Liver (tissue), 3 donors: ENCODE results near the gene ERBB4.

Experiments used
- EGR1 ChIP-seq, 2 donors: IDR thresholded peaks; 2 replicates each; pipeline ENCODE4 v1.6.1; 2016 to 2018; ENCODE audit warnings: antibody characterized with exemption in 2 of 2, low read depth in 2 of 2
- FOXA1 ChIP-seq: IDR thresholded peaks from 2 replicates; pipeline ENCODE4 v1.6.1; 2016; ENCODE audit warnings: antibody characterized with exemption
- GABPA ChIP-seq, 2 donors: IDR thresholded peaks in 1 of 2; conservative IDR thresholded peaks in 1 of 2; 2 replicates each; pipeline ENCODE4 v1.6.1; 2016; ENCODE audit warnings: antibody characterized with exemption in 2 of 2, mild to moderate bottlenecking in 1 of 2, moderate library complexity in 1 of 2
- JUND ChIP-seq, 2 donors: IDR thresholded peaks; 2 replicates each; pipeline ENCODE4 v1.6.1; 2016; ENCODE audit warnings: antibody characterized with exemption in 2 of 2
- NR2F2 ChIP-seq: IDR thresholded peaks from 2 replicates; pipeline ENCODE4 v1.6.1; 2016; ENCODE audit warnings: antibody characterized with exemption
- RAD21 ChIP-seq, 2 donors: IDR thresholded peaks; 2 replicates each; pipeline ENCODE4 v1.6.1; 2016; ENCODE audit warnings: antibody characterized with exemption in 2 of 2, mild to moderate bottlenecking in 2 of 2
- SP1 ChIP-seq: IDR thresholded peaks from 2 replicates; pipeline ENCODE4 v1.6.1; 2018; ENCODE audit warnings: antibody characterized with exemption, mild to moderate bottlenecking
- TAF1 ChIP-seq: conservative IDR thresholded peaks from 2 replicates; pipeline ENCODE4 v1.6.1; 2016; ENCODE audit warnings: antibody characterized with exemption, mild to moderate bottlenecking
- YY1 ChIP-seq: IDR thresholded peaks from 2 replicates; pipeline ENCODE4 v1.6.1; 2016; ENCODE audit warnings: antibody characterized with exemption, mild to moderate bottlenecking
- TF ChIP-seq, protein P1 (sequence below): fragments of 150-350 bp; IDR thresholded peaks from 2 replicates; pipeline ENCODE4 v1.5.1; 2017; ENCODE audit warnings: improper control_type of control experiment, low read depth, low read length; ENCODE audit not compliant: missing input control
- TF ChIP-seq, protein P2 (sequence below): IDR thresholded peaks from 2 replicates; pipeline ENCODE4 v1.6.1; 2016; ENCODE audit warnings: antibody characterized with exemption
- TF ChIP-seq, protein P3 (sequence below): IDR thresholded peaks from 2 replicates; pipeline ENCODE4 v1.6.1; 2016; ENCODE audit warnings: antibody characterized with exemption, mild to moderate bottlenecking
- TF ChIP-seq, protein P4 (sequence below): IDR thresholded peaks from 2 replicates; pipeline ENCODE4 v1.6.1; 2016; ENCODE audit warnings: antibody characterized with exemption
- TF ChIP-seq, protein P5 (sequence below): IDR thresholded peaks from 2 replicates; pipeline ENCODE4 v1.6.1; 2016; ENCODE audit warnings: antibody characterized with exemption
- donor health status: healthy.
- donor health status: healthy.

DNA sequence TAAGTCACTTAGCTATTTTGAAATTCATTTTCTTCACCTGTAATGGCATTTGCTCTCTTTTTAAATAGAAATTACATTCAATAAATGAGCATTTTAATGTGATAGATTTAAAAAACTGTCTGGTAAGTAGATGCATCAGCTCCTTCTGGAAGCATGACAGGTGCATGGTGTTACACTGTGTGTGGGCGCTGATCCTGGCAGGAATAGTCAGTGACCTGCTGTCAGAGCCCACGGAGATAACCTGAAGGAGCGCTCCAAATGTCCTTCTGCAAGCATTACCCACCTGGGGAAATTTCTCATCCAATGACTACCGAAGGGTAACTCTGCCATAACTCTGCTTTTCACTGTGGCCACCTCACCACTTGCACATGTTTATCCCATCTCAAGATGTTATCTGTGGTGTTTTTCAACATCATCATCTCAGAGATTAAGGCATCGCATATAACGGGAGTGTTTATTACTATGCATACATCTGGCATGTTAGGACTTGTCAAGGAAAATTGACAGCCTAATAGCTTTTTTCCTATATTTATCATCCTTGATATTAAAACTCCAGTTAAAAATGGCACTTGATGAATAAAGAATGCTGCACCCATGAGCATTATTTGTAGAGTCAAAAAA, 637.3 kb downstream of the ERBB4 start:
- TF ChIP-seq, protein P1, sequence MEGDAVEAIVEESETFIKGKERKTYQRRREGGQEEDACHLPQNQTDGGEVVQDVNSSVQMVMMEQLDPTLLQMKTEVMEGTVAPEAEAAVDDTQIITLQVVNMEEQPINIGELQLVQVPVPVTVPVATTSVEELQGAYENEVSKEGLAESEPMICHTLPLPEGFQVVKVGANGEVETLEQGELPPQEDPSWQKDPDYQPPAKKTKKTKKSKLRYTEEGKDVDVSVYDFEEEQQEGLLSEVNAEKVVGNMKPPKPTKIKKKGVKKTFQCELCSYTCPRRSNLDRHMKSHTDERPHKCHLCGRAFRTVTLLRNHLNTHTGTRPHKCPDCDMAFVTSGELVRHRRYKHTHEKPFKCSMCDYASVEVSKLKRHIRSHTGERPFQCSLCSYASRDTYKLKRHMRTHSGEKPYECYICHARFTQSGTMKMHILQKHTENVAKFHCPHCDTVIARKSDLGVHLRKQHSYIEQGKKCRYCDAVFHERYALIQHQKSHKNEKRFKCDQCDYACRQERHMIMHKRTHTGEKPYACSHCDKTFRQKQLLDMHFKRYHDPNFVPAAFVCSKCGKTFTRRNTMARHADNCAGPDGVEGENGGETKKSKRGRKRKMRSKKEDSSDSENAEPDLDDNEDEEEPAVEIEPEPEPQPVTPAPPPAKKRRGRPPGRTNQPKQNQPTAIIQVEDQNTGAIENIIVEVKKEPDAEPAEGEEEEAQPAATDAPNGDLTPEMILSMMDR = no peak
- TF ChIP-seq TAF1 (no peak), FOXA1 (no peak), EGR1 (IDR thresholded peaks at IDR 0.05; ENCODE audit: low read depth in 2 of 2) (no peak), YY1 (no peak), GABPA (IDR thresholded peaks at IDR 0.05 in 1 of 2, conservative IDR thresholded peaks at IDR 0.05 in 1 of 2) (no peak), RAD21 (IDR thresholded peaks at IDR 0.05) (no peak), SP1 (no peak), NR2F2 (no peak), JUND (IDR thresholded peaks at IDR 0.05) (no peak)
- TF ChIP-seq, protein P2, sequence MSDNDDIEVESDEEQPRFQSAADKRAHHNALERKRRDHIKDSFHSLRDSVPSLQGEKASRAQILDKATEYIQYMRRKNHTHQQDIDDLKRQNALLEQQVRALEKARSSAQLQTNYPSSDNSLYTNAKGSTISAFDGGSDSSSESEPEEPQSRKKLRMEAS = no peak
- TF ChIP-seq, protein P3, sequence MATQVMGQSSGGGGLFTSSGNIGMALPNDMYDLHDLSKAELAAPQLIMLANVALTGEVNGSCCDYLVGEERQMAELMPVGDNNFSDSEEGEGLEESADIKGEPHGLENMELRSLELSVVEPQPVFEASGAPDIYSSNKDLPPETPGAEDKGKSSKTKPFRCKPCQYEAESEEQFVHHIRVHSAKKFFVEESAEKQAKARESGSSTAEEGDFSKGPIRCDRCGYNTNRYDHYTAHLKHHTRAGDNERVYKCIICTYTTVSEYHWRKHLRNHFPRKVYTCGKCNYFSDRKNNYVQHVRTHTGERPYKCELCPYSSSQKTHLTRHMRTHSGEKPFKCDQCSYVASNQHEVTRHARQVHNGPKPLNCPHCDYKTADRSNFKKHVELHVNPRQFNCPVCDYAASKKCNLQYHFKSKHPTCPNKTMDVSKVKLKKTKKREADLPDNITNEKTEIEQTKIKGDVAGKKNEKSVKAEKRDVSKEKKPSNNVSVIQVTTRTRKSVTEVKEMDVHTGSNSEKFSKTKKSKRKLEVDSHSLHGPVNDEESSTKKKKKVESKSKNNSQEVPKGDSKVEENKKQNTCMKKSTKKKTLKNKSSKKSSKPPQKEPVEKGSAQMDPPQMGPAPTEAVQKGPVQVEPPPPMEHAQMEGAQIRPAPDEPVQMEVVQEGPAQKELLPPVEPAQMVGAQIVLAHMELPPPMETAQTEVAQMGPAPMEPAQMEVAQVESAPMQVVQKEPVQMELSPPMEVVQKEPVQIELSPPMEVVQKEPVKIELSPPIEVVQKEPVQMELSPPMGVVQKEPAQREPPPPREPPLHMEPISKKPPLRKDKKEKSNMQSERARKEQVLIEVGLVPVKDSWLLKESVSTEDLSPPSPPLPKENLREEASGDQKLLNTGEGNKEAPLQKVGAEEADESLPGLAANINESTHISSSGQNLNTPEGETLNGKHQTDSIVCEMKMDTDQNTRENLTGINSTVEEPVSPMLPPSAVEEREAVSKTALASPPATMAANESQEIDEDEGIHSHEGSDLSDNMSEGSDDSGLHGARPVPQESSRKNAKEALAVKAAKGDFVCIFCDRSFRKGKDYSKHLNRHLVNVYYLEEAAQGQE = no peak
- TF ChIP-seq, protein P4, sequence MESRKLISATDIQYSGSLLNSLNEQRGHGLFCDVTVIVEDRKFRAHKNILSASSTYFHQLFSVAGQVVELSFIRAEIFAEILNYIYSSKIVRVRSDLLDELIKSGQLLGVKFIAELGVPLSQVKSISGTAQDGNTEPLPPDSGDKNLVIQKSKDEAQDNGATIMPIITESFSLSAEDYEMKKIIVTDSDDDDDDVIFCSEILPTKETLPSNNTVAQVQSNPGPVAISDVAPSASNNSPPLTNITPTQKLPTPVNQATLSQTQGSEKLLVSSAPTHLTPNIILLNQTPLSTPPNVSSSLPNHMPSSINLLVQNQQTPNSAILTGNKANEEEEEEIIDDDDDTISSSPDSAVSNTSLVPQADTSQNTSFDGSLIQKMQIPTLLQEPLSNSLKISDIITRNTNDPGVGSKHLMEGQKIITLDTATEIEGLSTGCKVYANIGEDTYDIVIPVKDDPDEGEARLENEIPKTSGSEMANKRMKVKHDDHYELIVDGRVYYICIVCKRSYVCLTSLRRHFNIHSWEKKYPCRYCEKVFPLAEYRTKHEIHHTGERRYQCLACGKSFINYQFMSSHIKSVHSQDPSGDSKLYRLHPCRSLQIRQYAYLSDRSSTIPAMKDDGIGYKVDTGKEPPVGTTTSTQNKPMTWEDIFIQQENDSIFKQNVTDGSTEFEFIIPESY = no peak
- TF ChIP-seq, protein P5, sequence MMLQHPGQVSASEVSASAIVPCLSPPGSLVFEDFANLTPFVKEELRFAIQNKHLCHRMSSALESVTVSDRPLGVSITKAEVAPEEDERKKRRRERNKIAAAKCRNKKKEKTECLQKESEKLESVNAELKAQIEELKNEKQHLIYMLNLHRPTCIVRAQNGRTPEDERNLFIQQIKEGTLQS = no peak
